Measurements from ENCODE around the gene P3H4. TPM values are rescaled to one million over a fixed set of nuclear protein-coding genes. Genes with fewer than 3 reads are reported as not detected.

P3H4 gene
- total and polyA plus RNA-seq, 10 of the 15 experiments (the other 5 are each of a cell fraction or from before 2014, with no cell fraction given): 0.32 to 1.1 (median 0.64) TPM; not detected in 1

- TF ChIP-seq MTA3 (IDR thresholded peaks at IDR 0.05; ENCODE audit: borderline replicate concordance, low read length) (no peak), FOS (IDR thresholded peaks at IDR 0.05; ENCODE audit: borderline replicate concordance, extremely low read depth, insufficient read length) (no peak), FOXK2 (IDR thresholded peaks at IDR 0.05) (no peak), KDM1A (IDR thresholded peaks at IDR 0.05; ENCODE audit: borderline replicate concordance) (no peak), NFXL1 (IDR thresholded peaks at IDR 0.05; ENCODE audit: borderline replicate concordance) (no peak), ZNF207 (IDR thresholded peaks at IDR 0.05; ENCODE audit: borderline replicate concordance) (no peak), ETV6 (conservative IDR thresholded peaks at IDR 0.05 in 1 of 2, IDR thresholded peaks at IDR 0.05 in 1 of 2; ENCODE audit: borderline replicate concordance in 1 of 2, low read depth in 1 of 2) (no peak), YBX1 (IDR thresholded peaks at IDR 0.05) (no peak), HCFC1 (IDR thresholded peaks at IDR 0.05; ENCODE audit: low read length) (no peak), NFYA (IDR thresholded peaks at IDR 0.05; ENCODE audit: borderline replicate concordance, low read depth, low read length) (no peak), NFIC (IDR thresholded peaks at IDR 0.05; ENCODE audit: low read depth, low read length) (no peak), ZZZ3 (IDR thresholded peaks at IDR 0.05; ENCODE audit: control insufficient read depth, insufficient read length, low read depth) (no peak), ATF3 (IDR thresholded peaks at IDR 0.05; ENCODE audit: borderline replicate concordance, extremely low read depth, low read depth, low read length) (no peak), BMI1 (IDR thresholded peaks at IDR 0.05; ENCODE audit: borderline replicate concordance) (no peak), SRF (IDR thresholded peaks at IDR 0.05; ENCODE audit: low read depth in 2 of 2, low read length in 2 of 2) (no peak), USF1 (IDR thresholded peaks at IDR 0.05; ENCODE audit: borderline replicate concordance, extremely low read length, insufficient read depth, low read depth, low read length) (no peak), MEF2B (IDR thresholded peaks at IDR 0.05; ENCODE audit: partially characterized antibody, poor library complexity, severe bottlenecking) (no peak), EZH2 (IDR thresholded peaks at IDR 0.05; ENCODE audit: borderline replicate concordance, control insufficient read depth, low read depth, low read length) (no peak), BACH1 (IDR thresholded peaks at IDR 0.05; ENCODE audit: borderline replicate concordance) (no peak), KLF5 (IDR thresholded peaks at IDR 0.05; ENCODE audit: partially characterized antibody) (no peak), POLR2AphosphoS5 (IDR thresholded peaks at IDR 0.05; ENCODE audit: low read length) (no peak), FOXM1 (IDR thresholded peaks at IDR 0.05; ENCODE audit: low read depth, low read length) (no peak), RAD51 (IDR thresholded peaks at IDR 0.05) (no peak), RELA (IDR thresholded peaks at IDR 0.05; ENCODE audit: borderline replicate concordance, partially characterized antibody) (no peak), MYC (IDR thresholded peaks at IDR 0.05; ENCODE audit: insufficient read depth, insufficient read length, insufficient replicate concordance, low read length, severe bottlenecking) (no peak), SIN3A (IDR thresholded peaks at IDR 0.05; ENCODE audit: low read depth, low read length) (no peak), ATF7 (IDR thresholded peaks at IDR 0.05; ENCODE audit: low read depth) (no peak), ZNF384 (IDR thresholded peaks at IDR 0.05; ENCODE audit: borderline replicate concordance, low read depth, low read length) (no peak), SP1 (IDR thresholded peaks at IDR 0.05; ENCODE audit: low read depth, low read length) (no peak)
- TF ChIP-seq, protein P1, sequence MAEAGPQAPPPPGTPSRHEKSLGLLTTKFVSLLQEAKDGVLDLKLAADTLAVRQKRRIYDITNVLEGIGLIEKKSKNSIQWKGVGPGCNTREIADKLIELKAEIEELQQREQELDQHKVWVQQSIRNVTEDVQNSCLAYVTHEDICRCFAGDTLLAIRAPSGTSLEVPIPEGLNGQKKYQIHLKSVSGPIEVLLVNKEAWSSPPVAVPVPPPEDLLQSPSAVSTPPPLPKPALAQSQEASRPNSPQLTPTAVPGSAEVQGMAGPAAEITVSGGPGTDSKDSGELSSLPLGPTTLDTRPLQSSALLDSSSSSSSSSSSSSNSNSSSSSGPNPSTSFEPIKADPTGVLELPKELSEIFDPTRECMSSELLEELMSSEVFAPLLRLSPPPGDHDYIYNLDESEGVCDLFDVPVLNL (IDR thresholded peaks at IDR 0.05; ENCODE audit: low read depth, low read length): no peak
These were observed 10.1 kb downstream of the P3H4 start (continued) for GRCh38 chr17:41801374-41802271.

All from GM12878 (cell line).